Gastroesophageal sphincter (tissue), 3 donors: Measurements from ENCODE around the gene SUN5.

Experiments
- CTCF ChIP-seq, 4 experiments: fragments of 200-600 bp in 2 of 4; fragments of 450-650 bp in 2 of 4; sonication (generic) in 1 of 4; IDR thresholded peaks; one replicate each; pipeline ENCODE4 v1.5.1; 2017 to 2019; ENCODE audit warnings: antibody characterized with exemption in 4 of 4, mild to moderate bottlenecking in 2 of 4, moderate library complexity in 2 of 4
- EP300 ChIP-seq: sonication (generic); formaldehyde crosslinking; IDR thresholded peaks from one replicate; pipeline ENCODE4 v1.6.1; 2017; ENCODE audit warnings: antibody characterized with exemption, mild to moderate bottlenecking
- POLR2A ChIP-seq, 2 donors: fragments of 450-650 bp; IDR thresholded peaks; one replicate each; pipeline ENCODE4 v1.6.1; 2017; ENCODE audit warnings: antibody characterized with exemption in 2 of 2, mild to moderate bottlenecking in 2 of 2, moderate library complexity in 1 of 2
- POLR2AphosphoS5 ChIP-seq: sonication (generic); formaldehyde crosslinking; IDR thresholded peaks from one replicate; pipeline ENCODE4 v1.6.1; 2017; ENCODE audit warnings: antibody characterized with exemption

- TF ChIP-seq CTCF (IDR thresholded peaks at IDR 0.05) (no peak), EP300 (no peak), POLR2AphosphoS5 (no peak), POLR2A (IDR thresholded peaks at IDR 0.05) (no peak)
Measured at GRCh38 chr20:33032555-33032954, 28.3 kb upstream of the SUN5 start.
